Medulla oblongata (tissue), 1 donor: ENCODE measurements around the gene TAS1R3.

Source experiments
- DNase-seq: peaks from one replicate; pipeline ENCODE4 v3.0.0-alpha.2; 2015; ENCODE audit errors: extremely low spot score

TAS1R3 gene

GRCh38 chr1:1340185-1340584, 9.1 kb downstream of the TAS1R3 start:
- DNase-seq, result no peak

- DNase-seq, result no peak
These were observed 9.9 kb downstream of the TAS1R3 start for GRCh38 chr1:1340791-1341548.

DNA sequence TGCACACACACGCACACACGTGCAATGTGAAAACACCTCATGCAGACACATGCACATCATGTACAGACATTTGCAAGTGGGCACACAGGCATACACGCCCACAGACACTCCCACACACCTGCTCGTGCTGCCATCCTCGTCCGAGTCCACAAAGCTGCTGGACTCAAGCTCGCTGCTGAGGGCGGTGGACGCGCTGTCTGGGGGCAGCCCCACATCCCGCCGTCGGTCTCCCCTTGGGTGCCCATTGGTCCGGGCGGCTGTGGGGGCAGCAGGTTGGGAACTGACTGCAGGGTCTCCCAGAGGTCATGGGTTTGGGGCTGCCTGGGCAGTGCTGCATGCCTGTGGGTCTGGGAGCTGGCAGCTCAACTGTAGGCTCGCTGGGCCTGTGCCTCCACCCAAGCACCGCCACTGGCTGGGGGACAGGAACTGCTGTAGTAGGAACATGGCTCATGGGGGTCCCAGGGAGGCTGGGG, 10.5 kb downstream of the TAS1R3 start:
- DNase-seq, result no peak

GRCh38 chr1:1342061-1342562, 11.0 kb downstream of the TAS1R3 start:
- no peak for DNase-seq

- no peak for DNase-seq
These were observed 11.6 kb downstream of the TAS1R3 start for GRCh38 chr1:1342584-1343115.

- DNase-seq, result no peak
These were observed 12.8 kb downstream of the TAS1R3 start for GRCh38 chr1:1343811-1344421.

DNA sequence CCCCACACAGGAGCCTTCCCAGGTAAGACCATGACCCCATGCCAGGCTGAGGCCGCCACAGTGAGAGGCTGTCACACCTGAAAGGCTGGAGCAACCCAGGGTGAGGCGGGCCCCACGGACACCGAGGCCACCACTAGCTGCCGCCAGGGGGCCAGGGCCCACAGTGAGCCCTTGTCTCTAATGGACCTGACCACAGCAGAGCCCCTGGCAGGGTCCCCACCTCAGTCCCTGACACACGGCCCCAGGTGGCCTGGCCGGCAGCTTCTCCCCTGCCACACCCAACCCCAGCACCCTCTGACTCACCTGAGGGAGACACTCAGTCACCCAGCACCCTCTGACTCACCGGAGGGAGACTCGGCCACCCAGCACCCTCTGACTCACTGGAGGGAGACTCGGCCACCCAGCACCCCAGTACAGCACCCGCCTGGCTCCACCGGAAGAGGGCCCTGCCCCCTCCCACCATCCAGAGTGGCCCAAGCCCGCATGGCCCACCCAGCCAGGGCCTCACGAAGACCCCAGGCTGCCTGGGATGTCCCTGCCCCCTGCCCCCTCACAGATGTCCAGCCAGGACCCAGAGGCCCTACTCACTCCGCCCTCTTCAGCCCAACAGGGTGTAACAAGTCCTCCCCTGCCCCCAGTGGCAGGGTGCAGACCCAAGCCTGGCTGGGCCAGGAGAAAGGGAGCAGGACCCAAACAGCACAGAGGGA, 13.7 kb downstream of the TAS1R3 start:
- no peak for DNase-seq

- no peak for DNase-seq
These were observed 14.3 kb downstream of the TAS1R3 start for GRCh38 chr1:1345384-1345783.

GRCh38 chr1:1345860-1346500, 14.9 kb downstream of the TAS1R3 start:
- DNase-seq, result no peak

DNA sequence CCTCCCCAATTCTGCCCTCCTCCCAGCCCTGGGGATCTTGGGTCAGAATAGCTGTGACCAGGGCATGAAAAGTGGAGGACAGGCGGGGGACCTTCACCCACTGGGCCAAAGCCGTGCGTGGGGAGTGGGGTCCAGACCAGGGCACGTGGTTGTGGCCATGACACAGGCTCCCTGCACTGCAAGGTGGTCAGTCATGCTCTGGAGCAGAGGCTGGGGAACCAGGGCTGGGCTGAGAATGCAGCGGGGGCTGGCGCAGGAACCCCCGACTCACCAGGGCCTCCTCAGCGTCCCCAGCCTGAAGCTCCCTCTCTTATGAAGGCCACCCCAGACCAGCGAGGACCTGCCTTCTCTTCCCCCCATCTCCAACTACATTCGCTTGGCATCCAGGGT, 15.4 kb downstream of the TAS1R3 start:
- no peak for DNase-seq

GRCh38 chr1:1347026-1347595, 16.0 kb downstream of the TAS1R3 start:
- no peak for DNase-seq

GRCh38 chr1:1347663-1348419, 16.8 kb downstream of the TAS1R3 start:
- no peak for DNase-seq

DNA sequence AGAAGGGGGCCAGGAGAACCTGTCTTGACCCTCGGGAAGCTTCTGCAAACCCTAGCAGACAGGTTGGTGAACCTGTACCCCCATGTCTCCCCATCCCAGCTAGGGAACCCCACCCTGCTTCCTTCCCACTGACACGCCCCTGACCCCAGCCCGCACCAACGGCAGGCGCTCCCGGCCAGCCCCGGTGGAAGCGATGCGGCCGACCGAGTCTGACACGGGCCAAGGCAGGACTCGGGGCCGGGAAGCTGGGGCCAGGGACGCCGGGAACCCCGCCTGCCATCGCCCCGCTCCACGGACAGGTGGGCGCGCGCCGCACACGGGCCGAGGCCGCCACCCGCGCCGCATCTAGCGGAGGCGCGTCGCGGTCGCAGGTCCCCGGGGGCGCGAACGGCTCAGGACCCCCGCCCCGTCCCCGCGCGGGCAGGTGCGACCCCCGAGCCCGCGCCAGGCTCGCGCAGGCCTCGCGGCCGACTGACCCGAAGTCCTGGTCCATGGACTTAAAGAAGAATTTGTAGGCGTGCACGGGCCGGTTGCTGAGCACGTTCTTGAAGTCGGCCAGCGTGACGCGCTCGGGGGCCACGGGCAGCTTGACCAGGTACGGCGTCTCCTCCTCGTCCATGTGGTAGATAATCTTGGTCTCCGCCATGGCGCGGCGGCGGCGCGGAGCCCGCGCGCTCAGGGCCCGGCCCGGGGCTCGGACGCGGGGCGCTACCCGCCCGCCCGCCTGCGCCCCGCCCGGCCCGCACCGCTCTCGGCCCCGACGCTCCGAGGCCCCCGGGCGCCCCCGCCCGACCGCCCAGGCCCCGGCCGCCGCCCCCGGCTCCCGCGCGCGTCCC, 17.6 kb downstream of the TAS1R3 start:
- no peak for DNase-seq

GRCh38 chr1:1349256-1350012, 18.4 kb downstream of the TAS1R3 start, which contains the start of gene DVL1:
Gene DVL1 (minus strand): TSS chr1:1349418. CDS start chr1:1349065, 353 bp downstream.
- DNase-seq, result peak; percentile 60

GRCh38 chr1:1351511-1352427, 20.7 kb downstream of the TAS1R3 start:
- DNase-seq, result no peak

DNA sequence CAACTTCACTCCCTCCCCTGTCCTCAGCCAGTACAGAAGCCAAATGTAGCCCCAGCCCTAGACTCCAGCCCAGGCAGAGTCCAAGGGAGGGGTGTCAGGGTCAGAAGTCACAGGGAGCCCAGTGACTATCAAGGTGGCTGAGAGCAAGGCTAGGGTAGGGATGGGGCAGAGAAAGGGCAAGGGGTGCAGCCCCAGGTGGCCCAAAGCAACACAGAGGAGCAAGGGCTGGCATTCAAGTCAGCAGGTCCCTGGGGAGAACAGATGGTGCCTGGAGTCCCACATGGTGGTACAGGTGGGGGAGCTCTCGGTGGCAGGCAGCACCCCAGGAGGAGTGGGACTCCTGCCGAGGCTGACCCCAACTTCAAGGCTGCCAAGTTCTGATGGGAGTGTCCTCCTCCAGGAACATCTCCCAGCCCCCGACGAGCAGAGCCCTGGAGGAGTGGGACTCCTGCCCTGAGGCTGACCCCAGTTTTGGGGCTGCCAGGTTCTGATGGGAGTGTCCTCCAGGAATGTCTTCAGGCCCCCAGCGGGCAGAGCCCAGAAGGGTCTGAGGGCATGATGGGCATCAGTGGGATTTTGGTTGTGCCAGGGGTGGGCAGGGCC, 21.8 kb downstream of the TAS1R3 start:
- no peak for DNase-seq

GRCh38 chr1:1353389-1354151, 22.5 kb downstream of the TAS1R3 start:
- no peak for DNase-seq
